CD4-positive, alpha-beta T cell treated with Interleukin-17A for 1 hour (primary cell): Measurements from ENCODE around the gene GH1.
"Not testable (repeated sequence)": the region's sequence is repeated elsewhere in the genome, so short reads cannot be mapped to it uniquely, and the experiment has no call there.

Source experiments
- DNase-seq: peaks from one replicate; pipeline ENCODE4 v3.0.0-alpha.2; 2020

Gene GH1

GRCh38 chr17:63894021-63894420 is 24.6 kb downstream of the GH1 start:
- not testable (repeated sequence) for DNase-seq

GRCh38 chr17:63892316-63893037 is 26.2 kb downstream of the GH1 start:
- not testable (repeated sequence) for DNase-seq

- peak; percentile 39 for DNase-seq
Observed at GRCh38 chr17:63889026-63889848, 29.4 kb downstream of the GH1 start.

- DNase-seq = not testable (repeated sequence)
Observed at GRCh38 chr17:63885119-63885518, 33.5 kb downstream of the GH1 start.

GRCh38 chr17:63882626-63883126 is 36.0 kb downstream of the GH1 start:
- DNase-seq = not testable (repeated sequence)

- peak; percentile 70 for DNase-seq
Observed at GRCh38 chr17:63881935-63882601, 36.6 kb downstream of the GH1 start, which contains the start of gene GH2. Gene GH2, minus strand, starts transcription at chr17:63881944. Its CDS starts 143 bp downstream, at chr17:63881801.

- not testable (repeated sequence) for DNase-seq
Observed at GRCh38 chr17:63881337-63881736, 37.3 kb downstream of the GH1 start.

- no peak for DNase-seq
Observed at GRCh38 chr17:63880706-63881105, 37.9 kb downstream of the GH1 start.

GRCh38 chr17:63878413-63878812 is 40.2 kb downstream of the GH1 start:
- not testable (repeated sequence) for DNase-seq

- not testable (repeated sequence) for DNase-seq
Observed at GRCh38 chr17:63874693-63875092, 43.9 kb downstream of the GH1 start.

GRCh38 chr17:63874061-63874626 is 44.5 kb downstream of the GH1 start:
- not testable (repeated sequence) for DNase-seq

- not testable (repeated sequence) for DNase-seq
Observed at GRCh38 chr17:63873577-63873976, 45.1 kb downstream of the GH1 start, which contains the start of gene CSH2. Gene CSH2, minus strand, starts transcription at chr17:63873677. Its CDS starts 63 bp downstream, at chr17:63873614.

- DNase-seq = not testable (repeated sequence)
Observed at GRCh38 chr17:63871646-63872365, 46.8 kb downstream of the GH1 start.

- not testable (repeated sequence) for DNase-seq
Observed at GRCh38 chr17:63870292-63870665, 48.4 kb downstream of the GH1 start.

- DNase-seq = not testable (repeated sequence)
Observed at GRCh38 chr17:63869491-63870291, 48.9 kb downstream of the GH1 start.
